C4-2B (cell line): ENCODE measurements around the gene TOB1.

Experiments
- ZFX ChIP-seq: fragments of 450-650 bp; IDR thresholded peaks from 2 replicates; pipeline ENCODE4 v1.6.1; 2017
- TF ChIP-seq, protein P1 (sequence below): fragments of 450-650 bp; conservative IDR thresholded peaks from 2 replicates; pipeline ENCODE4 v1.5.1; 2017; ENCODE audit warnings: mild to moderate bottlenecking

DNA sequence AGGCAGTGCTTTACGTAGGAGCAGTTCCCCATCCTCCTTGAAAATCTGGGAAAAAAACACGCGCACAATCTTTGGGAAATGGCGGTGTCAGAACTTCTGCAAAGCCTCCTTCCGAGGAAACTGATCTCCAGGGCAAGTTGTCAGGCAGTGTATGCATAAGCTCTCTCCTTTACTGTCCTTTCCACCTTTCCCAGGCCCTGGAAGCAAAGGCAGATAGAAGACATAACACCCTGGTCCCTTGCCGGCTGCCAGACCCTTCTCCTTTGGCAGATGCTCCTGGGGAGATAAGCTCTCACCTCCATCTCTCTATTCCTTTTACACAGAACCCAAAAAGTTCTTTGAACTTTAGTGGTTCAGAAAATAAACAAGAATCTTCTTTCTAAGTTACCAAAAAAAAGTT lies 12.4 kb downstream of the TOB1 start:
- TF ChIP-seq, protein P1, sequence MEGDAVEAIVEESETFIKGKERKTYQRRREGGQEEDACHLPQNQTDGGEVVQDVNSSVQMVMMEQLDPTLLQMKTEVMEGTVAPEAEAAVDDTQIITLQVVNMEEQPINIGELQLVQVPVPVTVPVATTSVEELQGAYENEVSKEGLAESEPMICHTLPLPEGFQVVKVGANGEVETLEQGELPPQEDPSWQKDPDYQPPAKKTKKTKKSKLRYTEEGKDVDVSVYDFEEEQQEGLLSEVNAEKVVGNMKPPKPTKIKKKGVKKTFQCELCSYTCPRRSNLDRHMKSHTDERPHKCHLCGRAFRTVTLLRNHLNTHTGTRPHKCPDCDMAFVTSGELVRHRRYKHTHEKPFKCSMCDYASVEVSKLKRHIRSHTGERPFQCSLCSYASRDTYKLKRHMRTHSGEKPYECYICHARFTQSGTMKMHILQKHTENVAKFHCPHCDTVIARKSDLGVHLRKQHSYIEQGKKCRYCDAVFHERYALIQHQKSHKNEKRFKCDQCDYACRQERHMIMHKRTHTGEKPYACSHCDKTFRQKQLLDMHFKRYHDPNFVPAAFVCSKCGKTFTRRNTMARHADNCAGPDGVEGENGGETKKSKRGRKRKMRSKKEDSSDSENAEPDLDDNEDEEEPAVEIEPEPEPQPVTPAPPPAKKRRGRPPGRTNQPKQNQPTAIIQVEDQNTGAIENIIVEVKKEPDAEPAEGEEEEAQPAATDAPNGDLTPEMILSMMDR: no peak
- no peak for TF ChIP-seq ZFX
